Skin epidermis (tissue), 12 donors: Measurements from ENCODE around the gene PLXNA4.

Experiments used
- H3K27ac ChIP-seq, 21 experiments: fragments of 200-600 bp; sonication (generic) in 11 of 21; one replicate each; pipeline ENCODE4 v1.5.0; 2020; ENCODE audit warnings: mild to moderate bottlenecking in 3 of 21, inconsistent platforms in 2 of 21, moderate library complexity in 2 of 21
- H3K4me3 ChIP-seq, 7 experiments: fragments of 200-600 bp; sonication (generic) in 2 of 7; one replicate each; pipeline ENCODE4 v1.5.0; 2020; ENCODE audit warnings: inconsistent platforms in 2 of 7, mild to moderate bottlenecking in 2 of 7, moderate library complexity in 1 of 7

Gene PLXNA4

DNA sequence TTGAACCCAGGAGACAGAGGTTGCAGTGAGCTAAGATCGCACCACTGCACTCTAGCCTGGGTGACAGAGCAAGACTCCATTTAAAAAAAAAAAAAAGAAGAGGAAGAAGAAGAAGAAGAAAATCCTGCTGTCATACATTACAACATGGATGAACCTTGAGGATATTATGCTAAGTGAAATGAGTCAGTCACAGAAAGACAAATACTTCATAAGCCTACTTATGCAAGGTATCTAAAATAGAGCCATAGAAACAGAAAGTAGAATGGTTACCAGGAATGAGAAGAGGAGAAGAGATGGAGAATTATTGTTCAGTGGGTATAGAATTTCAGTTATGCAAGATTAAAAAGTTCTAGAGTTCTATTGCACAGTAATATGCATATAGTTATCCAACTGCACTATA, 466.5 kb downstream of the PLXNA4 start:
- H3K27ac ChIP-seq: no peak overlapping the region
- H3K4me3 ChIP-seq: no peak overlapping the region

DNA sequence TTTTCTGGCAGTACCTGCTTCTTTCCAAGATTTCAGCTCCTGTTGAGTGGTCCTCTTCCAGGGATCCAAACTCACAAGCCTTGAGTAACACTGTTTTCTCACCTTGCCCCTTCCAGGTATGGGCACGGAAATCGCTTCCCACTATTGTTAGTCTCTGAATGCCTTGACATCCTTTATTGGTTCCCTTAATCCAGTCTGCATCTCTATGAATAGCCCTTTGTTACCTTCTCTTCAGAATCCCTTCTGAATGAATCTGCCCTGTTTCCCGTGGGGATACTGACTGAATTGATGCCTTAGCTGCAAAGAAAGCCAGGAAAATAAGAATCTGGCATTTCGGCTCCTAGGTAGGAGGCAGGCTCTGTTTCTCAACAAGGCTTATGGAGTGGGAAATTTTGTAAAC, 467.7 kb downstream of the PLXNA4 start:
- Histone ChIP-seq H3K27ac (no peak overlapping the region), H3K4me3 (no peak overlapping the region)

DNA sequence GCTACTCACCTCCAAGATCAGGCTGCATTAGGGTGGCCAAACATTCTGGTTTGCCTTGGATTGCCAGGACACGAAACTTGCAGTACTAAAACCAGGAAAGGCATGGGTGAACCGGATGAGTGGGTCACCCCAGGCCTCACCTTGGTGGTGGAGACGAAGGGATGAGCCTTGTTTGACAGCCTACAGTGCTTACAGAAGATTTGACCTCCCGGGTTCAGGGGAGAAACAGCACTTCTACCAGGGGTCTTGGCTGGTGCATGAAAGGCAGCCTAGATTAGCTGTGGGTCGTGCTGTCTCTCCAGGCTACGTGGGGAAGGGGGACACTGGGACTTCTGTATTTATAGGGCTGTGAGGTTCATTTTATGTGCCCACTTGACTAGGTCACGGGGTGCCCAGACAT, 469.8 kb downstream of the PLXNA4 start:
- Histone ChIP-seq H3K27ac (no peak overlapping the region), H3K4me3 (no peak overlapping the region)

DNA sequence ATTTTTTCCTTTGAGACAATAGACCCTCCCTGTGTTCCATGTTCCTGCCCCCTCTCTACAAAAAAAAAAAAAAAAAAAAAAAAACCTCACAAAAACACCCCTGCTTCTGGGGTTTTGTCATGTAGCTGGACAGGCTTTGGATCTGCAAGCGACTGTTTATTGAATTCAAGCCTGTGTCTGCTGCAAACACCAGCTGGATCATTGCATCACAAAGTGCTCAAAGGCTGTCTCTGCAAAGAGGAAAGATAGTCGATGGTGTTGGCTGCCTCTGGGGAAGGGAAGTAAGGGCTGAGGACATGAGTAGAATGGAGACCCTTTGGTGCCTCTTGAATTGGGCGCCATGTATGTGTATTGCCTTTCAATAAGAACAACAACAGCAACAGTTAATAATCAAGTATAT, 471.2 kb downstream of the PLXNA4 start:
- Histone ChIP-seq H3K4me3 (no peak overlapping the region), H3K27ac (no peak overlapping the region)

DNA sequence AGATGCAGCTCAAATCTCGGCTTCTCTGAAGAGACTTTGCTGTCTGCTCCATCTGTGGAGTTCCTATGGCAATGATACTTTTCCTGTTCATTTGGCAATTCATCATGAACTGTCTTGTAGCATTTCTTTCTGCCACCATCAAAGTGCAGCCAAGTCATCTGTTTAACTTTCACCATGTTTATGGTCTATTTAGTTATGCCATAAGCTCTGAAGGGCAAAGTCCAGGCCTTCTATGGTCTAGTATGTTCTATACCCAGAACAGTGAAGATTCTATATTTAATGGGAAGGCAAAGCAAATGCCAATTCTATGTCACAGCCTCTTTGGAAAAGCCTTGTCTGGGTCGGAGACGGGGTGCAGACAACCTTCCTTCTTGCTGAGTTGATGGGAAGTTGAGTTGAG, 472.6 kb downstream of the PLXNA4 start:
- no peak overlapping the region for H3K4me3 ChIP-seq
- H3K27ac ChIP-seq: no peak overlapping the region

DNA sequence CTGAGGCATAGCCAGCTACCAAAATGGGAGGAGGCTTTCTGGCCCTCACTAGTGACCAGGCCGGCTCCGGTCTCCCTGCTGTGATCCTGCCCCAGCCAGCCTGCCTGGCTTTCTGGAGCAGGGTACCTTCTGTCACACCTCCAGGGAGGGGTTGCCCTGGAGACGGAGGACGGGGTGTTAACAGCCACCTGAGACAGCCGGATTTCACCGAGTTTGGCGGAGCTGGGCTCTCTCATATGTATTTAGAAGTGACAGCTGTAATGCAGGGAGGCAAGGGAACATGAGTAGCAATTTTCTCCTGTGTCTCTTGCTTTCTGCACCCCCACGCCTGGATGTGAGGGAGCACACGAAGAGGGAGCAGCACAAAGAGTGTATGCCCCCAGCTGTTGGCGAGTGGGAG, 473.3 kb downstream of the PLXNA4 start:
- Histone ChIP-seq H3K4me3 (no peak overlapping the region), H3K27ac (no peak overlapping the region)

DNA sequence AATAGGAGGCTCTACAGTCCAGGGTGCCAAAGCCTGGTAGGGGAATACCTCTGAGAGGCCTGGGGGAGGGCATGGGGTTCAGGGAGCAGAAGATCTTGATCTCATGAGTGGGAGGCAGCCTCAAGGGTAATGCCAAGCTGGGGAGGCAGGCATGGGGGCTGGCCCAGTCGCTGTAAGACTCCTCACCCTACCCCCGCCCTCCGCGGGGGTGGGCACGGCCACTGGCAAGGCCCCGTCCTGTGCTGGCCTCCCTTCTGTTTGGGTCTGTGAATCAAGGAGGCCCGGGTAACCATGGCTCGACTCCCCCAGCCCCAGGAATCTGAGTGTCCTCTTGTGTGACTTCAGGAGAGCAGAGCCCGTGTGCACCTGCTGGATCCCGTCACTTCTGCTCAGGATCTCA, 473.9 kb downstream of the PLXNA4 start:
- Histone ChIP-seq H3K27ac (no peak overlapping the region), H3K4me3 (no peak overlapping the region)

DNA sequence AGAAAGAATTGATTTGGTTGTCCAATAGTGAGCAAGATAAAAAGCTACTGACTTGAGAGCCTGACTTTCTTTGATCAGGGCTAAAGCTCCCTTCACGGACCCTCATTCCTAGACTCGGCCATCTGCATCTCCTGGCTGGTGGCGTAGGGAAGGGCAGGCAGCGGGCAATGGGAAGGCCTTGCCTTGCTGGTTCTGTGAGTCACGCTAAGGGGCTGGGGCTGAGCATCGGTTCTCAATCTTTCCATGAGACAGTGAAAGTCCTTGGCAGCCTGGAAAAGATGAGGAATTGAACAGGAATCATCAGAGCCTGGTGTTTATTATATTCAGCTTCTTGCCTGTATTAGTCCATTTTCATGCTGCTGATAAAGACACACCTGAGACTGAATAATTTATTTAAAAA, 475.3 kb downstream of the PLXNA4 start:
- no peak overlapping the region for H3K27ac ChIP-seq
- no peak overlapping the region for H3K4me3 ChIP-seq

DNA sequence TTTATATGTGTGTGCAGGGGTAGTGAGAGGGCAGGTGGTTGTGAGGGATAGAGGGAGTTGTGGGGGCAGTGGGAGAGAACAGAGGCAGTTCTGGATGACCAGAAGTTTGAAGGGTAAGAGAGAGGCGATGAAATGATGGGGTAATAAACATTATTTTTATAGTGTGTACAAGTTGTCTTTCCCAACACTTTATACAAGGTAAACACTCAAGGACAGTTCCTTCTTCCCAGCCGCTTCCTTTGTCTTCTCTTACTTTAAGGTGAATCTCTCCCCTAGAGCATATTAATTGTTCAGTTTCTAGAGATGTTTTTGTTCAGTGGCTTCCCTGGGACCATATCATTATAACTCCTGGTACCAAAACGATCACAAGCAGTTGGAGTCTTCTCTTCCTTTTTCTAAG, 475.8 kb downstream of the PLXNA4 start:
- H3K4me3 ChIP-seq: no peak overlapping the region
- no peak overlapping the region for H3K27ac ChIP-seq

DNA sequence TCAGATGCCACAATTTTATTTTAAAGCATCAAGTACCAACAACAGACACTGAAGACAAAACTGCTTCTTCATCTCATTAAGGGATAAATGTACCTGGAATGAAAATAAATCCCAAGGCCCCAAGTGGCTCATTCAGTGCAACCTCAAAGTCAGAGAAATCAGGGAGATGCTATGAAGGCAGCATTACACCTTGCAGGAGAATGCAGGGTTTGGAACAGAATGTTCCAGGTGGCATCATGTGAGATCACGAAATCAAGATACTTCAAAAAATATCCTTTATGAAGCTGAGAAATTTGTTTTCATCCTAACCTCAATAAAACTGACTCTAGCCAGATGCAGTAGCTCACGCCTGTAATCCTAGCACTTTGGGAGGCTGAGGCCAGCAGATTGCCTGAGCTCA, 477.1 kb downstream of the PLXNA4 start:
- Histone ChIP-seq H3K27ac (no peak overlapping the region), H3K4me3 (no peak overlapping the region)

DNA sequence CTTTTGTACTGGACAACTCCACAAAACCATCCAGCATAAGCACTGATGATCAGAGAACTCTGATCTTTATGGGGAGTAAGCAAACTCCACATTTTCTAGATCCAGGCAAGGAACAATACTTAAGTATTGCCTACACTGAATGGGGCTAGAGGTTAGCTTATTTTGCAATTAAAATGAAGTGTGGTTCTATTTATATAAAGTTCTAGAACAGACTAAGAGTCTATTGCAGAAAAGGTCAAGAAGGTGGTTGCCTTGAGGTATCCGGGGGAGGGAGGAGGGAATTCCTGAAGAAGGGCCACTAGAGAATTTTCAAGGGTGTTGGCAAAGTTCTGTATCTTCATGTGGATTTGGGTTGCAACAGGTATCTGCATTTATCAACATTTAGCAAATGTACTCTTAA, 477.9 kb downstream of the PLXNA4 start:
- H3K4me3 ChIP-seq: no peak overlapping the region

DNA sequence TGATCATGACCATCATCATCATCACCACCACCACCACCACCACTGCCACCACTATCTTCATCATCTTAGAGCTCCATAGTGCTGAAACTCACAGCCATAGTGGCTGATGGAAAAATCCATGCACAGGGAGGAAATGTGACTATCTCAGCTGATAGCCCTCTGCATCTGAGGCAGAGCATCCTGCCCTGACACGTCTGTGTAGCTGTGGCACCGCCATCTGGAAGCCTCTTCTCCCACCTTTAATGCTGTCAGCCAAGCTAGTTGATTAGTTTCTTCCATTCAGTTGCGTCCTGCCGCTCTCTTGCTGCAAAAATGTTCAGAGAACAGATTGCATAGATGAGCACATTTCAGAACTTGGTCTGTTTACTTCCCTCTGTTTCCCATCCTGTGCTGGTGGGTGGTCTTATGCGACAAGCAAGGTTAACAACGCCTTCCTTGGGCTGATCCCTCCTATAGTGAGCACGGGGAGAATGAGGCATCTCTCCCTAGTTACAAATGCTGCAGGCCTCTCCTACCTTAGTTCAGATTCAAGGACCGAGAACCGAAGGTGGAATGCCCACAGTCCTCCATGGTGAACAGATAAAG, 478.6 kb downstream of the PLXNA4 start:
- no peak overlapping the region for H3K4me3 ChIP-seq
- no peak overlapping the region for H3K27ac ChIP-seq

More for the DNA sequence above, 477.9 kb downstream of the PLXNA4 start:
- no peak overlapping the region for H3K27ac ChIP-seq

DNA sequence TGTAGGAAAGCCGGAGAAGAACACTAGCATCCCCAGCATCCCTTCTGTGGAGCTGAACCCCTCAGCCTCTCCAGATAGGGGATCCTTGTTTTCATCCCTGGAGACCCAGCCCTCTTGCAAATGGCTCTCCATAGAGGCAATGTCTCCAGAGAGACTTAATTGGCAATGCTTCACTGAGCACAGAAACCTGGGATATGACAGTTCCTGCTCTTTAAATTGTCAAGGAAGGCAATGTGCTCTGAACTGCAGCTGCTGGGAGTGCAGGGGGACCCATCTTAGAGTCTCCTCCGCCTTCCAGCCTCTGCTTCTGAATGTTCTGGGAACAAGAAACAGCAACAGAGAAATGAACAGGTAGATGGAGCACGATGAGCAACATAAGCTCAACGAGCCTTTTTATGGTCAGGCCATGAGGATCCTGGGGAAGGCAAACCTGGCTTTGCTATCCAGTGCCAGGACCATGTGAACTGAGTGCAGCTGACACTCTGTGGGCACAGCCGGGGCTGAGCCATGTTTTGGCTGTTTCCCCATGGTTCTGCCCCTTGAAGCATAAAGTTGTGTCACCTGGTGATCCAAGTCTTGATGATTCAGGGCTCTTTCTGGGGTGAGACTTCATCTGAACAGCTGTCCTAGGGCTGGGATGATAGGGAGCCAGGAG, 481.0 kb downstream of the PLXNA4 start:
- no peak overlapping the region for H3K27ac ChIP-seq

DNA sequence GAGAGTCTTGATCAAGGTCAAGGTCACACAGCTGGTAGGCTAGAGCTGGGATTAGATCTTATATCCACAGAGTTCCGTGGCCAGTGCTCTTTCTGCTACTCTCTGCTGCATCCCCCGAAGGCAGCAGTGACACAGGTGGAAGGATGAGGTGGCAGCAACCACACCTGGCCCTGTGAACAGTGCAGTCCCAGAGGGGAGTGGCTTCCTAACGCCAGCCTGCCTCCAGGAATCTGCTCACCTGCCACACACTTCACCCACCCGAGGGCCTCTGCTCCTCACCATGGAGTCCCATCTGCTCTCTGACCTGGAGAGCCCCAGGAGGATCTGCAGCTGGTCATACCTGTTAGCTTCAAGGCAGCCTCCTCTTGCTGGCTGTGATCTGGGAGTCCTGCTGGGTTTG, 484.2 kb downstream of the PLXNA4 start:
- H3K27ac ChIP-seq: no peak overlapping the region
- H3K4me3 ChIP-seq: no peak overlapping the region

More for the DNA sequence above, 481.0 kb downstream of the PLXNA4 start:
- H3K4me3 ChIP-seq: no peak overlapping the region

DNA sequence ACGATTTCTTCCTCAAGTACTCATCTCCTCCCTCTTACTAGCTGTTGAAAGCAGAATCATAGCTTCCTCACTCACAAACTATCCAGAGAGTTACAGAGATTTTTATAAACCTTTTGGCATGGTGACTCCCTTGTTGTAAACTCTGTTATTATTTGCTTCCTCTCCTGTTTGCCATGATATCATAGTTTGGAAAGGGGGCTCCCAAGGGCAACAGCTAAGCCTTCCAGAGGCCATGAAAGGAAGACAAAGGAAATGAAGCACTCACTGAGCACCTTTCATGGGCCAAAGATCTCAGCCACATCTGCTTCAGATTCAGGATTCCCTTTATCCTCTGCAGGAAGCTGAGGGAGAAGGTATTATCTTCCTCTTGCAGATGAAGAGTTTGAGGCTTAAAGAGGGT, 484.6 kb downstream of the PLXNA4 start:
- no peak overlapping the region for H3K27ac ChIP-seq

DNA sequence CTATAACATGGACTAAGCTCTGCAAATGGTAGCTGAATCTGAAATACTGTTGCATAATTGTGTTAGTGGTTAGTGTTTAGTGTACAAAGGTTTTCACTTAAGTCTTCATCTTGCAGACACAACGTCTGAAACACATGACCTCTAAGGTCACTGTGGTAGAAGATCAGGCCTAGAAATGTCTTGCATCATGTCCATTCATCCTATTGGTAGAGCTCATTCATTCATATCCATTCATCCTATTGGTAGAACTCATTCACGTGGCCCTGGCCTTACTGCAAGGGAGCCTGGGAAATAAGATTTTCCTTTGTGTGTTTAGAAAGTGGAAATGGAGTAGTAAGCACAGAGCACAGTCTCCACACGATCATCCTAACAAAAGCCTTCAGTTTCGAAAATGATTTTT, 485.8 kb downstream of the PLXNA4 start:
- Histone ChIP-seq H3K27ac (no peak overlapping the region), H3K4me3 (no peak overlapping the region)

More for the DNA sequence above, 484.6 kb downstream of the PLXNA4 start:
- H3K4me3 ChIP-seq: no peak overlapping the region

DNA sequence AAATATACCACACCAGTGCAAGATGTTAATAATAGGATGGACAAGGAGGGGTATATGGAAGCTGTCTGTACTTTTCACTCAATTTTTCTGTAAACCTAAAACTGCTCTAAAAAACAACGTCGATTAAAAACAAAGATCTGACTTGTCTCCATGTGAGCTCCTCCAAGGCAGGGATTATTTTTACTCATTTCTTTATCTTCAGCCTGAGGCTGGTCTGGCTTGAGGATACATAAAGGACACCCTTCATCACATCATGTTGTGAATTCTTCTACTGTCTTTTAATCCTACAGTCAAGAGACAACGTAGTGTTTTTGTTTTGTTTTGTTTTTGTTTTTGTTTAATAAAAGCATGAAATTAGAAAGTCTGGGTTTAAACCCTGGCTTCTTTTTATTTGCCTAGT, 486.9 kb downstream of the PLXNA4 start:
- Histone ChIP-seq H3K27ac (no peak overlapping the region), H3K4me3 (no peak overlapping the region)

DNA sequence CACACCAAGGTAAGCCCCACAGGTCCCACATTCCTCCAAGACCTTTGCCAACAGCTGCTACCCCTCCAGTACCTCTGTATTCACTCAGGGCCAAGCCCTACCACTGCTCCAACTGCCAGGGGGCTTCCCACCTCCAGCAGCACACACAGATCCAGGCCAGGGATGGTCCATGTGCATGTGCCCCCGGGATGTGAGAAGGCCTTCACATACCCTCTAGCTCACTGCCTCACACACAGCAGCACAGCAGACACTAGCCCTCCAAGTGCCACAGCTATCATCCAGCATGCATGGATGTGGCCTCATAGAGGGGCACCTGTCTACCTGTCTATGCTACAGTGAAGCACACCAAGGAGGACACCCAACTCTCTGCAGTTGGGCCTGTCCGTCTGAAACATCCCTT, 488.8 kb downstream of the PLXNA4 start:
- Histone ChIP-seq H3K27ac (no peak overlapping the region), H3K4me3 (no peak overlapping the region)

DNA sequence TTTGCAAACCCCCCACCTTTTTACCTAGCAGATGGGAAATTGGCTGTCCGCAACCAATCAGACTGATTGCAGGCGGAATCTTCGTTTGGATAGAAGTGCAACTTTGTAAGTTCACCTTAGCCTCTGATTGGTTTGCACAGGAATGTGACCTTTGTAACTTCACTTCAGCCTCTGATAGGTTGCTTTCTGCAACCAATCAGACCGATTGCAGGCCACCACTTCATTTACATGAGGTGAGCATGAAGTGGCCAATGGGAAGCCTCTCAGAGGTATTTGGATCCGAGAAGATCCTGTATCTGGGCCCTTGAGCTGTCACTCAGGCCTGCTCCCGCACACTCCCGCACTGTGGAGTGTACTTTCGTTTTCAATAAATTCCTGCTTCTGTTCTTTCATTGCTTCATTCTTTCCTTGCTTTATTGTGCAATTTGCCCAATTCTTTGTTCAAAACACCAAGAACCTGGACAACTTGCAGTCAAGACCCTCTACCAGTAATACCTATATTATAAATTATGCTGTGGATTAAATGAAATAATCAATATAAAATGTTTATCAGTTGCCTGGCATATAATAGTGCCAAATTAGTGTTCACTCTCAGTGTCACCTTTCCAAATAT, 491.4 kb downstream of the PLXNA4 start:
- Histone ChIP-seq H3K27ac (no peak overlapping the region), H3K4me3 (no peak overlapping the region)

DNA sequence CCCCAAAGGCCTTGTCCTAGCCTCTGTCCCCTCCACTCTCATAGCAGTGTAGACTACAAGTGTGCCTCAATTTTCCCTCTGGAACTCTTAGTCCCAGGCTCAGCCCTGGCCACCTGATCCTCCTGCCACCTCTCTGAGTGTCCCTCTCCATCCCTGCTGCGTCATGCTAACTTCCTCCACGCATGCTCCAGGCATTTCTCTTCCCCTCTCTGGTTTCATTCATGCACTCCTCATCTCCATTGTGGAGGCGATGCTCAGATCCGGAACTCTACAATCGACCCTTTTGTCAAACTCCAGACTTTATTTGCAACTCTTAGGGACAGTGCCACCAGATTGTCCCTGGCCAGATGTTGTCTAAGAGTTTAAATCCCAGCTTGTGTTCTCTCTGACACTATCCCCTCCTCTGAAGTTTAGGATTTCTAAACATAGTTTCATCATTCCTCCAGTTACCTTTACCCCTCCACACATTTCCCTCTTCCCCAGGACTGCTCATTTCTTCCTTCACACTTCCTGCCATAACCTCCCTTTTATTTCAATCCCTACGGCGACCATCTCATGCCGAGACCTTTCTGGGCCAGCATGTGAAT, 492.6 kb downstream of the PLXNA4 start:
- Histone ChIP-seq H3K27ac (no peak overlapping the region), H3K4me3 (no peak overlapping the region)

DNA sequence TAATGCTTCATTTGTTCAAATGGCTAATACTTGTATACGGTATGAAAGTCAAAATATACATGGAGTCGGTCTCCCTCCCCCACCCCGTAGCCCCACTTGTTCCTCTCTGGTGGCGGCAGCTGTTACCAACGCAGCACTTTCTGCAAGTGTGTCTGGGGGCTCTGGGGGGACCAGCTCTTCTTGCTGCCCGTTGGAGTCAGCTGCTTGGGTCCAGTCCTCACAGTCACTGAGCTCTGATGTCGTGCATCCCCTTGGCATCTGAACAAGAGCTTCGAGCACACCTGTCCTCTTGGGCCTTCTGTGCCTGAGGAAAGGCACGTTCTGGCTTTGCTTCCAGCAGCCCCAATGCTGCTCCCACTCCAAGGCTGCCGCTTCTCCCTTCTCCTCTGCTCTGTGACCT, 493.1 kb downstream of the PLXNA4 start:
- Histone ChIP-seq H3K27ac (no peak overlapping the region), H3K4me3 (no peak overlapping the region)
